AG09319 (cell line): ENCODE data around the gene METTL8.

Experiments used
- DNase-seq: peaks from one replicate; pipeline ENCODE4 v3.0.0-alpha.2; 2010; ENCODE audit warnings: low read depth; ENCODE audit errors: extremely low read depth
- TF ChIP-seq, protein P1 (sequence below): IDR thresholded peaks from 2 replicates; pipeline ENCODE4 v1.5.1; 2011; ENCODE audit warnings: low read depth, mild to moderate bottlenecking, inconsistent platforms, low read length, moderate library complexity

METTL8 gene

DNA sequence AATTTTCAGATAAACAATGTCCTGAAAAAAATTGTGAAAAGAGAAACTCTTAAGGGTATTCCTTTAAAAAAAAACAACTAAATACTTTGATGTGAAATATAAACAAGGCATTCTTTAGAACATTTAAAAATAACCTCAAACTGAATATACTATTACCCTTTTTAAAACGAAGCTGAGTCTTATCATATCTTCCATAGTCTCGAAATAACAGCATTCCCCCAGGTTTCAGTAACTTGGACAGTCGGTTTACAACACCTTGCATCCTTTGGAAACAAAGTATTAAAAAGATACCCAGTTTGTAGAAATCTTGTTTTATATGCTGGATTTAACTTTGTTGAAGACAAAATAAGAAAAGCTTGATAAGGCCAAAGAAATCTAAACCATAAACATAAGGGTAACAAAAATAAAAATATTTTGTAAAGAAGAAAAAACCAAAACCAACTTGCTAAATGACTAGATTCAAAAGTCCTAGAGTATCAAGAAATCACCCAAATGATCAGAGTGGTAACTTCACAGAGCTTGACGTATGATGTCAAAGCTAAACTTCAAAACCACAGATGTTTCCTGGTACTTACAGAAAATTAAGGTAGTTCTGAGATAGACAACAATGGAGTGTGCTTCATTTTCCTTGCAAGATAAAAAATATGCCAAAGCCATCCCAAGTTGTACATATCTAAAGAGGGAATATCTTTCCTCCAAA lies 107.8 kb downstream of the METTL8 start:
- TF ChIP-seq, protein P1, sequence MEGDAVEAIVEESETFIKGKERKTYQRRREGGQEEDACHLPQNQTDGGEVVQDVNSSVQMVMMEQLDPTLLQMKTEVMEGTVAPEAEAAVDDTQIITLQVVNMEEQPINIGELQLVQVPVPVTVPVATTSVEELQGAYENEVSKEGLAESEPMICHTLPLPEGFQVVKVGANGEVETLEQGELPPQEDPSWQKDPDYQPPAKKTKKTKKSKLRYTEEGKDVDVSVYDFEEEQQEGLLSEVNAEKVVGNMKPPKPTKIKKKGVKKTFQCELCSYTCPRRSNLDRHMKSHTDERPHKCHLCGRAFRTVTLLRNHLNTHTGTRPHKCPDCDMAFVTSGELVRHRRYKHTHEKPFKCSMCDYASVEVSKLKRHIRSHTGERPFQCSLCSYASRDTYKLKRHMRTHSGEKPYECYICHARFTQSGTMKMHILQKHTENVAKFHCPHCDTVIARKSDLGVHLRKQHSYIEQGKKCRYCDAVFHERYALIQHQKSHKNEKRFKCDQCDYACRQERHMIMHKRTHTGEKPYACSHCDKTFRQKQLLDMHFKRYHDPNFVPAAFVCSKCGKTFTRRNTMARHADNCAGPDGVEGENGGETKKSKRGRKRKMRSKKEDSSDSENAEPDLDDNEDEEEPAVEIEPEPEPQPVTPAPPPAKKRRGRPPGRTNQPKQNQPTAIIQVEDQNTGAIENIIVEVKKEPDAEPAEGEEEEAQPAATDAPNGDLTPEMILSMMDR = no peak
- DNase-seq = no peak

DNA sequence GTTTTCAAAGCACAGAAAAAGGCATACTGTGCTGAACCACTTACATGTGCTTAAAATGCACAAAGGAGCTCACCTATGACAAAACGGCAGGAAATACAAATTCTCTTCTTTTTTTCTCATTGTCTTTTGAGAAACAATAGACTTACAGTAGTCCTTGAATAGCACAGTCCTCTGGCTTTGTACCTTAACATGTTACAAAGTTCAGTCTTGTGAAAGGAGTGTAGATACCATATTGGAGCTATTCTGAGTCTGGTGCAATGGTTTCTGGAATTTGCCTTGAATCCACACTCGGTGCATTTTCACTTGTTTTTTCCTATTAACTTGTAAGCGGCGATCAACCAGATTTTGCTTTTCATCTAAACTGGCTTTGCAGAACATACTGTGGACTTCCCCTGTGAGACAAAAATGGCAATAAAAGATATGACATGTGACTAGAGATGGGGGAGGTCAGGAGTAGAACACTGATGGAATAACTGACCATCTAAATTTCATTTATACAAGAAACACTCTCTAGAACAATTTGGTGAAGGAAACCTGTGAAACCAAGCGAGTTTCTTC lies 109.7 kb downstream of the METTL8 start:
- TF ChIP-seq, protein P1 = no peak
- DNase-seq = no peak

DNA sequence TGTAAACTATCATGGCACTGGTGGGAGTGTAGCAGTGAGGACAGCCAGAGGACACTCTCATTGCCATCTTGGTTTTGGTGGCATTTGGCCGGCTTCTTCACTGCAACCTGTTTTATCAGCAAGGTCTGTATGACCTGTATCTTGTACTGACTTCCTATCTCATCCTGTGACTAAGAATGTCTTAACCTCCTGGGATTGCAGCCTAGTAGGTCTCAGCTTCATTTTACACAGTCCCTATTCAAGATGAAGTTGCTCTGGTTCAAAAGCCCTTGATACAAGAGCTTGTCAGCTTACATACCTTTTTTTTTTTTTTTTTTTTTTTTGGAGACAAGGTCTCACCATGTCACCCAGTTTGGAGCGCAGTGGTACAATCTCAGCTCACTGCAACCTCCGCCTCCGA lies 110.9 kb downstream of the METTL8 start:
- TF ChIP-seq, protein P1 = no peak

DNA sequence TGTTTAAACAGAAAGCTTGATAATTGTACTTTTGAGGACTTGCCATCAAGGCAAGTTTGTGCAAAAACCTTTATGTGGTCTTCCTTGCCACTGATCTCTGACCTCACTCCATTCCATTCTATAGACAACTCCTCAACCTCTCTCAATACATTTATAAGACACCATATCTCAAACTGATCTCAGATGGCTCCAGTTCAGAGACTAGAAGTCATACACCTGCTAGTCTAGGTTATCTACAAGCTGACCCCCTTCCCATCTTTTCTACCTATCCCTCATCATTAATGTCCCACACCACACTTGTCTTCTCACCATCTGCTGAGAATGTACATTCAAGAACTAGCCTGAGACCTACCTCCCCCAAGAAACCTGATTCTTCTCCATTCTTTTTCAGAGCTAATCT lies 113.1 kb downstream of the METTL8 start:
- no peak for DNase-seq
- TF ChIP-seq, protein P1 = no peak

More for the DNA sequence above, 110.9 kb downstream of the METTL8 start:
- no peak for DNase-seq

DNA sequence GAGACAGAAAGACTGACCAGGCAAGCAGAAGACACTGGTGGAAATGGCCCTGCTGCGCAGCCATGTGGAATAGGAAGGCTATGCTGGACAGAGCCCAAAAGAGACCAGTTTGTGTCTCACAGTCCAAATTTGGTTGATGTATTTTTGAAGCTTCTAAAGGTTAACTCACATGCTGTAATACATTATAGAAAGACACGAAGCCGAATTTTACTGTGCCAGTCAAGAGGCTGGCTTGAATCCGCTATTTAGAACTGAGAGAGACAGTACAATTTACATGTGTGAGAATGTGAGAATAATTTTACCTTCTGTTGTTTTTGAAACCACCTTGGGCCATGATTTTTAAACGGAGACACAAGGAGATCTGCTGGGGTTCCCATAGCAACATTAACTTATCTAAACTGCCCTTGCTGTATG lies 113.6 kb downstream of the METTL8 start:
- no peak for DNase-seq
- TF ChIP-seq, protein P1 = no peak

DNA sequence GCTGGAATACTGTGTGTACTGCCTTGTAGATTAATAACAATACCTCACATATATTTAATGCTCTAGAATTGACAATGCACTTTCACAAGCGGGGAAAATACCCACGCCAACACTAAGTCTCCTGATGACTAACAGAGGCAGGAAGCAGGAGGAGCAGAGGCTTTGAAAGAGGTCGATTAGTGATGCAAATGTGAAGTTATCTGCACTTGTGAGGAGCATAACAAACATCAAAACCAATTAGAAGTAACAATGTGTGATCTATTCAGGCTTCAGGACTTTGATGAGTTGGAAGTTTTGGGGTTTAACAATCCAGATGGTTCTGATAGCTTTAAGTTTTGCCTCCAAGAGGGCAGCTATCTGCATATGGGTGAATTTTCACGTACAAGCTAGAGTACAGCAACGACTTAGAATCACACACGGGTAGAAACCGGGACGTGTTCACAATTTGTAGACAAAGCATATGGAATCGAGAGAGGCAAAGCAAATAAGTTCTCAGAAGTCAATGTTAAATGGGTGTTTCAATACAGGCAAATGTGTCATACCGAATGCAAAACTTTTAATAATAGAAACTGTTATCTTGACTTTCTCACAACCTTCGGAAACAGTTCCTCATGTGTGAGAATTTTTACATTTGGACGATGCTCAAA lies 114.5 kb downstream of the METTL8 start:
- DNase-seq = no peak
- TF ChIP-seq, protein P1 = no peak

DNA sequence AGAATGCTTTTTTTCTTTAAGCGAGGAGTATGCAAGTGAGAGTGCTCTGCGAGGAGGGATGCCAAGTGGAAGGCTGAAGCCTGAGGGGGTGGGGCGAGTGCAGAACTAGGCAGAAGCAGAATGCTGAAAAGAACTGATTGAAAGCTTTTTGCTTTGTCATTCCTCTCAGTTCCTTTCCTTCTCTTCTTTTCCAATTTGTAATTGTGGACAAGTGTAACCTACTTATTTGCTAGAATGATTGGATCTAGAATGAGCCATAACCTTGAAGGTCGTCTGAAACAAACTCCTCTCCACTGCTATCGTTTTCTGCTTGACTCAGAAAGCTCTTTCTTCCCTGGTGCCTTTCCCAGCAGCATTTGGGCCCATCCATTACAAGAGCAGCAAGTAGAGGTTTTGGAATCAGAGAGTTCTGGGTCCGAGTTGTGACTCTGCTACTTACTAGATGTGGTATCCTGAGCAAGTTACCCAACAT lies 115.3 kb downstream of the METTL8 start:
- no peak for DNase-seq
- TF ChIP-seq, protein P1 = no peak
